ENCODE data around the gene TPGS1.

TPGS1 gene

DNA sequence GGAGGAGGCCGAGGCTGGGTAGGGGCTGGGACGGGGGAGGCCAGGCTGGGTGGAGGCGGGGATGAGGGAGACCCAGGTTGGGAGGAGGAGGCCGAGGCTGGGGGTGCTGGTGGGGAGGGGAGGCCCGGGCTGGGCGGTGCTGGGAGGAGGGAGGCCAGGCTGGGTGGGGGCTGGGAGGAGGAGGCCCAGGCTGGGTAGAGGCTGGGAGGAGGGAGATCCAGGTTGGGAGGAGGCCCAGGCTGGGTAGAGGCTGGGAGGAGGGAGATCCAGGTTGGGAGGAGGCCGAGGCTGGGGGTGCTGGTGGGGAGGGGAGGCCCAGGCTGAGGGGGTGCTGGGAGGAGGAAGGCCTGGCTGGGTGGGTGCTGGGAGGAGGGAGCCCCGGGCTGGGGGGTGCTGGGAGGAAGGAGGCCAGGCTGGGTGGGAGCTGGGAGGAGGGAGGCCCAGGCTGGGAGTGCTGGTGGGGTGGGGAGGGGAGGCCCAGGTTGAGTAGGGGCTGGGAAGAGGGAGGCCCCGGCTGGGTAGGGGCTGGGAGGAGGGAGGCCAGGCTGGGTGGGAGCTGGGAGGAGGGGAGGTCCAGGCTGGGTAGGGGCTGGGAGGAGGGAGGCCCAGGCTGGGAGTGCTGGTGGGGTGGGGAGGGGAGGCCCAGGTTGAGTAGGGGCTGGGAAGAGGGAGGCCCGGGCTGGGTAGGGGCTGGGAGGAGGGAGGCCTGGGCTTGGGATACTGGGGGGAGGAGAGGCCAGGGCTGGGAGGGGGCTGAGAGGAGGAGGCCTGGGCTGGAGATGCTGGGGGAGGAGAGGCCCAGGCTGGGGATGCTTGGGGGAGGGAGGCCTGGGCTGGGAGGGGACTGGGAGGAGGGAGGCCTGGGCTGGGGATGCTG, 10.7 kb downstream of the TPGS1 start:
- no peak for DNase-seq (ENCODE audit: low read depth in 1 of 2, low spot score in 1 of 2)

DNA sequence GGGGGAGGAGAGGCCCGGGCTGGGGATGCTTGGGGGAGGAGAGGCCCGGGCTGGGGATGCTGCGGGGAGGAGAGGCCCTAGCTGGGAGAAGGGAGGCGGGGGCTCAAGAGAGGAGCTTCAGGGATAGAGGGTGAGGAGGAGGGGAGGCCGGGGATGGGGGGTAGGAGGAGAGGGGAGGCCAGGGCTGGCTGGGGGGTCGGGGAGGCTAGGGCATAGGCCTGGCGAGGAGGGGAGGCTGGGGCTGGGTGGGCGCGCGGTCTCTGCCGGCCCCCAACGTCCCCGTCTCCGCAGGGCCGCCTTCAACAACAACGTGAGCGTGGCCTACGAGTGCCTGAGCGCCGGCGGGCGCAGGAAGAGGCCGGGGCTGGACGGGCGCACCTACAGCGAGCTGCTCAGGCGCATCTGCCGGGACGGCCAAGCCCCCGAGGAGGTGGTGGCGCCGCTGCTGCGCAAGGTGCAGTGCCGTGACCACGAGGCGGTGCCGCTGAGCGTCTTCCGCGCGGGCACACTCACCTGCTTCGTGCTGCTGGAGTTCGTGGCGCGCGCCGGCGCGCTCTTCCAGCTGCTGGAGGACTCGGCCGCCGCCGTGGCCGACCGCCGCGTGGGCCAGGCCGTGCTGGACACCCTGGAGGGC, 11.4 kb downstream of the TPGS1 start:
- DNase-seq (ENCODE audit: low read depth in 1 of 2, low spot score in 1 of 2): peak; percentile 47 to 48

DNA sequence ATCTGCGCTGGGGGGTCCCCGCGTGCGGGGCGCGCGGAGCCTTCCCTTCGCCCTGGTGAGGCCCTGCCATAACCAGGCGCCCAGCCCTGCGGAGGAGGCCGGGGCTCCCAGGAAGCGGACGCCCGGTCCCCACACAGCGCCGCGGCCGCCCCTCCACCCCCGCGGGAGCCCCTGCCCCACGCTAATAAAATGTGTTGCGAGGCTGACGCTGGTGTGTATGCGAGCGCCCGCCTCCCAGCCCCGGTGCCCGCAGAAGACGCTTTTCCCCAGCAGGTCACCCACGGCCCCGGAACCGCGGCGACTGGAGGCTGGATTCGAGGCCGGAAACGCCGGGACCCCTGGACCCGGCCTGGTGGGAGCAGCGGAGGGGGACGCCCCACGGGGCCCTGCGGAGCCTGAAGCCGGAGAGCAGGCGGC, 12.2 kb downstream of the TPGS1 start:
- no peak for DNase-seq (ENCODE audit: low read depth in 1 of 2, low spot score in 1 of 2)

DNA sequence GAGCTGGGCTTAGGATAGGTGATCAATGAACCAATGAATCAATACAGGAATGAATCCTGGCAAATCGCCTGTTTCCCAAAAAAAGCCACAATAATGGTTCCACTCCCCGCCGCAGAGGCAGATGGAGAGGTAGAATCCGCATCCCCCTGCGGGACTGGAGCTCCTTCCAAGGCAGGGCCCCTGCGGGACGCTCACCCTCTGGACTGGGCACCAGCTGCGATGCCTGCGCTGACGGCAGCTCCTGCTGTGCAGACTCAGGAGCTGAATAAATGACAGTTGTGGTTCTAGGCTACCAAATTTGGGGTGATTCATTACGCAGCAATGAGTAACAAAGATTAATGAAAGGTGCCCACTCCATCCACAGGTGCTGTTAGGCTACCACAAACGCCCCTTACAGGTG, 15.4 kb downstream of the TPGS1 start:
- no peak for DNase-seq (ENCODE audit: low read depth in 1 of 2, low spot score in 1 of 2)

DNA sequence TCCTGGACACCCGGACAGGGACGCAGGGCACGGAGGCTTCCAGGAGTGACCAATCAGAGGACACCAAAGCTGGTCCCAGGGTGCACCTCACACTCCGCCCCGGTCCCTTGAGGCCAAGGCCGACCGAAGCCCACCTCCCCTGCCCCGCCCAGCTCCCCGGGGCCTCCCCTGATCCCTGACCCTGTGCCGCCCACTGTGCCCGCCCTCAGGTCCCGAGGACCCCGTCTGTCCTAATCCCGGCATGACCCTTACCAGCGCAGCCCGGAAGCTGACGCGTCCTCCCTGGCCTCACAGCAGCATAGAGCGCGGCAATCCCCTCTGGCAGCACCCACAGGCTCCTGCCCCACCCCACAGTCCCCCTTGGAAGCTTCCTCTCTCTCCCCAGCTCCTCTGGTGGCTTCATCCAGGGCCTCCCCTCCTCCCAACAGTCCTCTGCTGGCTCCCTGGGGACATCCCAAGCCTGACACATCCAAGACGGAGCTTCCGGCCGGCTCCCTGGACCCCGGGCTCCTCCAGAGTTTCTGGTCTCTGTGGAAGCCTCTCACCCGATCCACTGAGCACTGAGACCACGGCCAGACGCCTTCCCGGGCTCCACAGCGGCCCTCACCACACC, 16.9 kb downstream of the TPGS1 start:
- DNase-seq (ENCODE audit: low read depth in 1 of 2, low spot score in 1 of 2): no peak

DNA sequence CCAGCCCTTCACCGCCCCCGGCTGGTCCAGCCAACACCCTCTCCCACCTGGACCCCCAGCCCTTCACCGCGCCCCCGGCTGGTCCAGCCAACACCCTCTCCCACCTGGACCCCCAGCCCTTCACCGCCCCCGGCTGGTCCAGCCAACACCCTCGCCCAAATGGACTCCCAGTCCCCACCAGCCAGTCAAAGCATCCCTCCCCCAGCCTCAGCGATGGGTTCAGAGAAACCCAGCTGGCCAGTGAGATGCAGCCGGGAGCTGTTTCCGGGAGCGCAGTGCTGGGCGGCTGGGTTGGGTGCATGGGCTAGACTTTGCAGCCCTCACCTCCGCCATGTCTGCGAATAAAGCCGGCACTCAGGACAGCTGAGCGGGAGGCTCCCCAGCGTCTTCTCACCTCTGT, 17.7 kb downstream of the TPGS1 start:
- no peak for DNase-seq (ENCODE audit: low read depth in 1 of 2, low spot score in 1 of 2)

DNA sequence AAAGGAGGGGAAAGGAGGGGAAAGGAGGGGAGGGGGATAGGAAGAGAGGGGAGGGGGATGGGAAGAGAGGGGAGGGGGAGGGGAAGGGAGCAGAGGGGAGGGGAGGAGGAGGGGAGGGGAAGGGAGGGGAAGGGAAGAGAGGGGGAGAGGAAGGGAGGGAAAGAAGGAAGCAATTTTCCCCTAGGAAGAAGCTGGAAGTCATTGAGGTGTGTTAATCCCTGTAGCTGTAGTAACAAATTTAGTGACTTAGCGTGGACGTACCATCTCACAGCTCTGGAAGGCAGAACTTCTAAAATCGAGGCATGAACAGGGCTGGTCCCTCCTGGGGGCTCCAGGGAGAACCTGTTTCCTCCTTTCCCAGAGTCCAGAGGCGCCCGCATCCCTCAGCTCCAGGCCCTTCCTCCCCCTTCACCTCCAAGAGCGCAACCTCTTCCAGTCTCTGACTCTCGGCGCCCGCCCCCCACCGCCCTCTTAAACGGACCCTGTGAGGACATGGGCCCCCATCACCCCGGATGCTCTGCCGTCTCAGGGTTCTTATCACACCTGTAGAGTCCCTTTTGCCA, 18.6 kb downstream of the TPGS1 start:
- DNase-seq (ENCODE audit: low read depth in 1 of 2, low spot score in 1 of 2): no peak

DNA sequence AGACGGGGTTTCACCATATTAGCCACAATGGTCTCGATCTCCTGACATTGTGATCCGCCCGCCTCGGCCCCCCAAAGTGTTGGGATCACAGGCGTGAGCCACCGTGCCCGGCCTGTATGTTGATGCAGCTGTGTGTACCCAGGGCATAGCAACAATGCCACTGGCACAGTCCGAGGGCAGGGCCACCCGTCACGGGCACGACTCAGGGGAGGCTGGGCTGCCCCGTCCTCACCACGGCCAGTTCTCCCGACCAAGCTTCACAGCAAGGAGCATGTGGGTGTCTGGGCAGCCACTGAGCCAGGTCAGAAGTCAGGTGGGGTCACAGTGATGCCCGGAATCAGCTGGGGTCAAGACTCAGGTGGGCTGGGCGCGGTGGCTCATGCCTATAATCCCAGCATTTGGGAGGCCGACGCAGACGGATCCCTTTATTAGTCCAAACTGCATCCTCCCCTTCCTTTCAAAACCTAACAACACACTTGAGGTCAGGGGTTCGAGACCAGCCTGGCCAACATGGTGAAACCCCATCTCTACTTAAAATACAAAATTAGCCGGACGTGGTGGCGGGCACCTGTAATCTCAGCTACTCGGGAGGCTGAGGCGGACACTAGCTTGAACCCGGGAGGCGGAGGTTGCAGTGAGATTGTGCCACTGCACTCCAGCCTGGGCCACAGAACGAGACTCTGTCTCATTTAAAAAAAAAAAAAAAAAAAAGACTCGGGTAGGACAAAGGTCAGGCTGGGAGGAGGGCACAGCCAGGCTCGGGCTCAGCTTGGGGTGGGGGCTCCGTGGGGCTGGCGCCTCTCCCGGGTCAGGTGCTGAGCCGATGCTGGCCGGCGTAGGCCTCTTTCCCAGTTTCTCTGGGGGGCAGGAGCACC, 23.1 kb downstream of the TPGS1 start:
- DNase-seq (ENCODE audit: low read depth in 1 of 2, low spot score in 1 of 2): no peak

DNA sequence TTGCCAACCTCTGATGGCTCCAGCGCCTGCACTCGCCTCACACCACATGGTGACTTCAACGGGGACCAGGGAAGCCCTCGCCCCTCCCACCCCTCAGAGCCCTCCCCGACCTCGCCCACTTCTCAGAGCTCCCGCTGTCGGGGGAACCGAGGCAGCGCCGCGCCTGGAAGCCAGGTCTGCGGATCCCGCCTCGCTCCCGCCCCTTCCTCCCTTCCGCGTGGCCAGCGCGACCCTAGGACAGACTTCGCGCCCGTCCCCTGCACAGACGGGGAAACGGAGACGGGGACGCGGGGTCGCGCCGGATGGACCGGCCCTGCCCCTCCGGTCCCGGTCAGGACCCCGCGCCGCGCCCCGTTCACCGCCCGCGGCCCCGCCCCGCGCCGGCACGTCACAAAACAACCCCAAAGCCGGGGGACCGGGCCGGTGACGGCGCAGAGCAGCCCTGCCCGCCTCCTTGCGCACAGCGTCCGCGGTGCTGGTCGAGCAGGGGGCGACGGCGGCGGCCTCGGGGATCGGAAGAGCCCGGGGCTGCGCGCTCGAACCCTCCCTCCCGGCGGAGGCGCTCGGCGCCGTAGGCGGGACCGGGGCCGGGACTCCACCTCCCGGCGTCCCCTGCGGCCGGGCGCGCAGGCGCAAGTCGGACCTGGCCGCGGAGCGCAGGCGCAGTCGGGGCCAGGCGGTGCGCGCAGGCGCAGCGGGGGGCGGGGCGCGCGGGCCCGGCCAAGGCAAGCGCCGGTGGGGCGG, 23.9 kb downstream of the TPGS1 start:
- peak; percentile 86 to 91 for DNase-seq (ENCODE audit: low read depth in 1 of 2, low spot score in 1 of 2)

DNA sequence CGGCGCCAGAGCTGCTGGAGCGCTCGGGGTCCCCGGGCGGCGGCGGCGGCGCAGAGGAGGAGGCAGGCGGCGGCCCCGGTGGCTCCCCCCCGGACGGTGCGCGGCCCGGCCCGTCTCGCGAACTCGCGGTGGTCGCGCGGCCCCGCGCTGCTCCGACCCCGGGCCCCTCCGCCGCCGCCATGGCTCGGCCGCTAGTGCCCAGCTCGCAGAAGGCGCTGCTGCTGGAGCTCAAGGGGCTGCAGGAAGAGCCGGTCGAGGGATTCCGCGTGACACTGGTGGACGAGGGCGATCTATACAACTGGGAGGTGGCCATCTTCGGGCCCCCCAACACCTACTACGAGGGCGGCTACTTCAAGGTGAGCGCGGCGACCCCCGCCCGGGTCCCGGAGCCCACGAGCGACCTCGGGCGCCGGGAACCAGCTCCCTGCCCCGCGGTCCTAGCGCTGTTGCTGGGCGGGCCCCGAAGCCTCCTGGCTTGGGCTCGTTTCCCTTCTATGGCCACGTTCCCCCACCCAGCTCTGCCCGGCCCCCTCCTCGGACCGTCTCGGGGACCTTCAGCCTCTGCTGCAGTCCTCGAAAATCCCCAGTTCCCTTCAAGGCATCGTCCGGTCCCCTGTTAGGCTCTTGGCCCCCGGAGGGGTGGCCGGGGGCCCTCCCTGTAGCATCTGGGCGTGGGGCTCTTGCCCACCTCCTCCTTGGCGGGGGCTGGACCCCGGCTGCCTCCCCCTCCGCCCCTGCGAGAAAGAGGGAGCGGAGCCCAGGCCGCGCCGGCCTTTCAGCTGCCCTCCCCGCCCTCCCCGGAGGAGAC, 24.7 kb downstream of the TPGS1 start, which contains the start of gene CDC34:
Gene CDC34 (plus strand): TSS at position 8 of the 808 bp plus-strand sequence. CDS start 172 bp downstream, at position 180.
- DNase-seq (ENCODE audit: low read depth in 1 of 2, low spot score in 1 of 2): no peak

DNA sequence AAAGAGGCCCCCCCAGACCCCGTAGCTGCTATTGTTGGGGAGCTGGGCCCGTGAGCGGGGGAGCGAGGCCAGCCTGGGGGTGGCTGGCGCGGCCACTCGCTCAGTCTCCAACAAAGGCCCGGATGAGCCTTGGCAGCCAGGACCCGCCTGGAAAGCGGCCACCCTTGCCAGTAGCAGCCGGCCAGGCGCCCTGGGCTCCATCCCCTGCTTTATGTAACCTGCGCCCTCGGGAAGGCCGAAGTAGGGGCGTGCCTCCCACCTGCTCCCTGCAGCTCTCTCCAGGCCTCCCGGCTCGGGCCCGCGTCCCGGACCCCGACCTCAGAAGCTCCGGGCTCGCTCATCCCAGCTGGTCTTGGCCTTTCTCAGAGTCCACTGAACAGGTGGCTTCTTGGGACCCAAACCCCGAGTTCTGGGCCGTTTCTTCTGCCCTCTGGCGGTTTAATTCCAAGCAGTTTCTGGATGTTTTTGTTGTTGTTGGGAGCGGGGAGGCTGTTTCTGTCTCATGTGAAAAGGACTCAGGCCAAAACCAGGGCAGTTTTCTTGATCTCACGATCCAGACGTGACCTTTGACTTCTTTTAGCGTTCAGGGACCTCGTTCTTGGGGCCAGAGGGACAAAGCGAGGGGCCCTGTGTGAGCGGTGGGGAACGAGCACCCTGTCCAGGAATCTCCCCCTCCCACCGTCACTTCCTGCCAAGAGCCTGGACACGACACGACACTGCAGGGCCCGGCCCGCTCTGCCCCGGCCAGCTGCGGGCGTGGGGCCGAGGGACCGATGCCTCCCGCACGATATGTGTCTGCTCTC, 25.5 kb downstream of the TPGS1 start:
- DNase-seq (ENCODE audit: low read depth in 1 of 2, low spot score in 1 of 2): no peak

DNA sequence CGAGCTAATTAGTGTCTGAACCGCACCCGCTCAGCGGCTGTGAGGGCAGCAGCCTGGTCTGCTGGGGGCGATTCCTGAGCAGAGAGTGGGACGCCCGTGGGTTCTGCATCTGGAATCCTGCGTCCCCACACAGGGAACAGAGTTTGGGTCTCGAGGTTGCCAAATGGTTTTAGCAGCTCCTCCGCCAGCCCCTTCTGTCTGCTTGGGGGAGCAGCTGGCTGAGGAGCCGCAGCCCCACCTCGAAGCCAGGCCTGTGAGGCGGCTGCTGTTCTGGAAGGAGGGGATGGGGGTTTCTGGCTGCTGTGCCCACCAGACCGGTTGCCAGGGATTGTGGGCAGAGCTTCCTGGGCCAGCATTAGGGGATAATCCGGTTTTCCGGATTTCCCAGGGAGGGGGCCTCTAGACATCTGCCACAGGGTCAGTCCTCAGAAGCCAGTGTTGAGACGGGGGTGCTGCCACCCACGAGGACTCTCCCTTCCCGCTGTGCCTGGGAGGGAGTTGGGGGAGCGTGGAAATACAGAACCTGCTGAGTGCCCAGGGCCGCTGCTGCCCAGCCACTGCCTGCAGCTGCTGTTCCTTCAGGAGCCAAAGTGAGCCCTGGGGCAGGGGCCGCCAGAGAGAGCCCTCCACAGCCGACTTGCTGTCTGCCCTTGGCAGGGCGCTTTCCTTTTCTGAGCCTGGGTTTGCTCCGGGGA, 26.2 kb downstream of the TPGS1 start:
- no peak for DNase-seq (ENCODE audit: low read depth in 1 of 2, low spot score in 1 of 2)

DNA sequence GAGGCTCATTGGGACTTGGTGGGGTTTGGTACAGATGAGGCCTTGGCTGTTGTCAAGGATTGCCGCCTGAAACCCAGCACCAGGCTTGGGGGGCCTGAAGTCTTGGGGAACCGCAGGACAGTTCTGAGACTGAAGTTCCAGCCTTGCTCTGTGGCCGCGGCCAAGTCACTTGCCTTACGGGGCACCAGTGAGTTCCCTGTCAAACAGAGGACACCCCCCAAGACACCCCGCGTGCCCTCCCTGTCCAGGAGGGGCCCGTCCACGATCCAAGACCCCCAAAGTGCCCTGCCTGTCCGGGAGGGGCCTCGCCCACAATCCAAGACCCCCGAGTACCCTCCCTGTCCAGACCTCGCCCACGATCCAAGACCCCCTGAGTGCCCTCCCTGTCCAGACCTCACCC, 26.8 kb downstream of the TPGS1 start:
- DNase-seq (ENCODE audit: low read depth in 1 of 2, low spot score in 1 of 2): no peak

DNA sequence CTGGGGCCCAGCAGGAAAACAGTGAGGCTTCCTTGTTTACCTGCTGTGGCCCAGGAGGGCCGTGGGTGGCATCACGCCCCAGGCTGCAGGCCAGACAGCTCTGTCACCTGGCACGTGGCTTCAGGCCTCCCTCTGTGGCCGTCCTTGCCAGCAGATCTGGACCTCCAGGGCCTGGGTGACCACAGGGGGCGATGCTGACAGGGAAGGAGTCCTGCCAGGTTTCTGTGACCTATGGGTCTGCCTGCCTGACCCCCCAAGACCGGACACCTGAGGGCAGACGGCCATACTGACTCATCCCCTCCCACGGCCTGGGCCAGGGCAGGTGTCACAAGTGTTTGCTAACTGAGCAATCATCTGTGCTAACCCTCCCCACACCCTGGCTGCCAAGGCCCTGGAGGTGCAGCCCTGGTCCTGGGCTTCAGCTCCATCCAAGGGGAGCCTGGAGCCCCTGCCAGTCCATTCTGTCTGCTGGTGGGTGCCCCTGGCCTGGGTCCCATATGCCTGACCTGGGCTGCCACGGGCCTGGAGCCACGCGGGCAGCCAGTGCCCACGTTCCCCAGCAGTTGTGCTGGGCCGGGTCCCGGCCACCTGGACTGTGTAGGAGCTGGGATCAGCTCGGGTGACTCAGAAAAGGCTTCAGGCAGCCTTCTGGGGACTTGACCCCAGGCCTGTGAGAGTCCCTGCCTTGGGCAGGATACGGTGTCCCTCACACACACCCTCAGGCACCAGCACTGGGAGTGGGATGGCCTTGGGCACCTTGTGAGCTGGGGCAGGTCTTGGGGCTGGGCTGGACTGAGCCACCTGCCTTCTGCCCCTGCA, 27.9 kb downstream of the TPGS1 start:
- DNase-seq (ENCODE audit: low read depth in 1 of 2, low spot score in 1 of 2): no peak

DNA sequence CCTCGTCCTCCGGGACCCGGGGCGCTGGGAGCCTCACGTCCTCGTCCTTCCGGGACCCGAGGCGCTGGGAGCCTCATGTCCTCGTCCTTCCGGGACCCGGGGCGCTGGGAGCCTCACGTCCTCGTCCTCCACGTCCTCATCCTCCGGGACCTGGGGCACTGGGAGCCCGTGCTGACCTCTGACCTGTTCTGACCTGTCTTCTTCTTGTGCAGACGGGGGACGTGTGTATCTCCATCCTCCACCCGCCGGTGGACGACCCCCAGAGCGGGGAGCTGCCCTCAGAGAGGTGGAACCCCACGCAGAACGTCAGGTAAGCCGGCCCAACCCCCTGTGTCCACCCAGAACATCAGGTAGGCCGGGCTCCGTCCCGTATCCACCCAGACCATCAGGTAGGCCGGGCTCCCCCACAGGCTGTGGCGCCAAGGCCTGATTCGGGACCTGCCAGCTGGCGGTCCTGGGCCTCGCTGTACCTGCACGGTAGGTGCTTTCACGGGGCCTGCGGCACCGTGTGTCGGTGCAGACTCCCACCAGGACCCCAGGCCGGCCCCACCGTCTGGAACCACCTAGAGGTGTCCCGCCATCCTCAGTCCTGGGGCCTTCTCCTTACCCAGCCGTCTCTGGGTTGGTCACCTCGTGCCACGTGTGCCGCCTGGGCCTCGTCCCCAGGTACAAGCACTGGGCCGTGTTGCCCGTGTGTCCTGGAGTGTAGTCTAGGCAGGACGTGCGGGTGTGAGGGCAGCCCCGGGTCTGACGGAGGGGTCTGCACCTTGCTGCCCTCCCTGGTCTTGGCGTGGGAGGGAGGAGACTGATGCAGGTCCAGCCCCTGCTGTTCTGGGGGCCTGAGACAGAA, 29.0 kb downstream of the TPGS1 start:
- DNase-seq (ENCODE audit: low read depth in 1 of 2, low spot score in 1 of 2): no peak

DNA sequence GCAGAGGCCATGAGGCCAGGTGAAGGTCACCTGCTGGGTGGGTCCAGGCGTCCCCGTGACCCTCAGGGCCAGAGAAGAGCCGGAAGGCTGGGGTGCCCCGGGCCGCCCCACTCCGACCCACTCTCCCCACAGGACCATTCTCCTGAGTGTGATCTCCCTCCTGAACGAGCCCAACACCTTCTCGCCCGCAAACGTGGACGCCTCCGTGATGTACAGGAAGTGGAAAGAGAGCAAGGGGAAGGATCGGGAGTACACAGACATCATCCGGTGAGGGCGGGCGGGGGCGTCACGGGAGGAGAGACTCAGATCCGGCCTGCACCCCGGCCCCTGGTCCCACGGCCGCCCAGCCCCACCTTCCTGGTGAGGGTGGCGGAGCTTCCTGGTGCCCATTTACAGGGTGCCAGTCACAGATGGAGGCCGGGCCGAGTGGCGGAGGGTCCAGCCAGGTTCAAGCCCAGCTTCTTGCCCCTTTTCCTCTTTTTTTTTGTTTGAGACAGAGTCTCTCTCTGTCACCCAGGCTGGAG, 29.6 kb downstream of the TPGS1 start:
- no peak for DNase-seq (ENCODE audit: low read depth in 1 of 2, low spot score in 1 of 2)

All from stimulated activated CD4-positive, alpha-beta T cell treated with anti-CD3 and anti-CD28 coated beads, Interleukin-15, amount 100 ng/mL, for 1 hour (primary cell).